ENCODE measurements around the gene S100A6.

The S100A6 gene

DNA sequence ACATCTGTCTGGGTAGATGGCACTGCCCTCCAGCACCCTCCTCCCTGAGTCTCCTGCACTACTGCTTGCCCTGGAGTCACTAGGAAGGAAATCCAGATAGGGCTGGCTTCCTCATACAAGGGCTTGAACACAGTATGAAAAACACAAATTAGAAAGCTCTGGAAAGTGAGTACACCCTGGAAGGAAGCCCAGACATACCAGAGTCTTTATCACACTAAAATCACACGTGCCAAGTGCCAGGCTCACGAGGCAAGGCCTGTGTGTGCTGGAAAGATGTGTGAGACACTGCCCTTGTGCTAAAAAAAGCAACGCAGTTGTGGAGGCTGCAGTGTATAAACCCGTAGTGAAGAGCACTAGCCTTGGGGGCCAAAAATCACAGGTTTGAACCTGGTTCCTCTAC lies 47.1 kb downstream of the S100A6 start:
- H3K9ac ChIP-seq (ENCODE audit: low read depth, low read length), result no peak overlapping the region
- H3K36me3 ChIP-seq (ENCODE audit: control insufficient read depth, insufficient read depth, low read length), result no peaks in the 10 kb centered on the region
- H3K27ac ChIP-seq (ENCODE audit: low read depth, low read length), result no peak overlapping the region
- H3K27me3 ChIP-seq (ENCODE audit: control insufficient read depth, insufficient read depth, low read length), result no peaks in the 10 kb centered on the region
- H3K9me3 ChIP-seq (ENCODE audit: control insufficient read depth, insufficient read depth, low read length), result no peaks in the 10 kb centered on the region
- H3K4me1 ChIP-seq (ENCODE audit: control insufficient read depth, insufficient read depth, low read length), result peaks cover 8% of the 10 kb centered on the region
- H3K4me3 ChIP-seq (ENCODE audit: low read depth, low read length), result no peak overlapping the region

DNA sequence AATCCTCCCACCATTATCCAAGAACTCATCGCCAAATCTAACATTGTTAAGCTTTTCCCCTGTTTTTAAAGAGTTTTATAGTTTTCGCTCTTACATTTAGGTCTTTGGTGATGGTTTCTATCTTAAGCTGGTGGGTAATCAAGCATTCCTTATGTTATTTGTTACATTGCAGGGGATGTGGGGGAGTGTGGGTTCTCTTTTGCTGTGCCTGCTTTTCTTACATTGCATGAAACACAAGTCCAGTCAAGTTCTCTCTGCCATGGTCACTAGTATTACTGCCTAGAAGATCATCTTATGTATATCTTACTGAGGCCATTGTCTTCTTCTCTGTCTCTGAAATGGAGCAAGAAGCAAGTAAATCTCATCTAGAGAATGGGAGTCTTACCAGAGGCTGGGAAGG lies 48.1 kb downstream of the S100A6 start:
- H3K27me3 ChIP-seq (ENCODE audit: control insufficient read depth, insufficient read depth, low read length), result no peaks in the 10 kb centered on the region

DNA sequence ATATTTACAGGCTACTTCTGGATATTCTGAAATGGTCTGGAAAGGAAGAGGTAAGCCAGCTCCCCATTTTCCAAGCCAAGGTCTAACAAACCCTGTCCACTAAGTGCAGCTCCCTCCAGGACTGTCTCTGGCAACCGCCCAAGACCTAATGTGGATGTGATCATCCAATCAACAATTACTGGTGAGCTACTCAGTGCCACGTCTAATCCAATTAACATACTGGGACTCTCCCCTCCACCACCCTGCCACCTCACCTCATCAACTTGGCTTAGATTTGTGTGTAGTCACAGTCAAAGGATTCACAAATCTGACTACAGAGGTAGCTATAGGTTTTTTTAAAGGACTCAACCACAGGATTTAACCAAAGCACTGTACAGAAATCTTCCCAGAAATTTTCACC lies 49.9 kb downstream of the S100A6 start:
- no peak overlapping the region for H3K4me3 ChIP-seq (ENCODE audit: low read depth, low read length)
- peaks cover 8% of the 10 kb centered on the region for H3K4me1 ChIP-seq (ENCODE audit: control insufficient read depth, insufficient read depth, low read length)
- no peak overlapping the region for H3K27ac ChIP-seq (ENCODE audit: low read depth, low read length)
- H3K27me3 ChIP-seq (ENCODE audit: control insufficient read depth, insufficient read depth, low read length), result no peaks in the 10 kb centered on the region
- no peaks in the 10 kb centered on the region for H3K9me3 ChIP-seq (ENCODE audit: control insufficient read depth, insufficient read depth, low read length)
- H3K36me3 ChIP-seq (ENCODE audit: control insufficient read depth, insufficient read depth, low read length), result no peaks in the 10 kb centered on the region
- H3K9ac ChIP-seq (ENCODE audit: low read depth, low read length), result no peak overlapping the region

More for the DNA sequence above, 48.1 kb downstream of the S100A6 start:
- Histone ChIP-seq H3K4me1 (ENCODE audit: control insufficient read depth, insufficient read depth, low read length) (peaks cover 8% of the 10 kb centered on the region), H3K4me3 (ENCODE audit: low read depth, low read length) (no peak overlapping the region), H3K9me3 (ENCODE audit: control insufficient read depth, insufficient read depth, low read length) (no peaks in the 10 kb centered on the region), H3K27ac (ENCODE audit: low read depth, low read length) (no peak overlapping the region), H3K9ac (ENCODE audit: low read depth, low read length) (no peak overlapping the region), H3K36me3 (ENCODE audit: control insufficient read depth, insufficient read depth, low read length) (no peaks in the 10 kb centered on the region)

All from HUES48 (cell line).